ENCODE results near the gene SH3BP4.

- TF ChIP-seq POLR2A (IDR thresholded peaks at IDR 0.05) (no peak), CTCF (IDR thresholded peaks at IDR 0.05) (no peak)
Measured at GRCh38 chr2:234996069-234996940, 44.5 kb downstream of the SH3BP4 start.
